ENCODE results near the gene MACF1.

MACF1 gene

DNA sequence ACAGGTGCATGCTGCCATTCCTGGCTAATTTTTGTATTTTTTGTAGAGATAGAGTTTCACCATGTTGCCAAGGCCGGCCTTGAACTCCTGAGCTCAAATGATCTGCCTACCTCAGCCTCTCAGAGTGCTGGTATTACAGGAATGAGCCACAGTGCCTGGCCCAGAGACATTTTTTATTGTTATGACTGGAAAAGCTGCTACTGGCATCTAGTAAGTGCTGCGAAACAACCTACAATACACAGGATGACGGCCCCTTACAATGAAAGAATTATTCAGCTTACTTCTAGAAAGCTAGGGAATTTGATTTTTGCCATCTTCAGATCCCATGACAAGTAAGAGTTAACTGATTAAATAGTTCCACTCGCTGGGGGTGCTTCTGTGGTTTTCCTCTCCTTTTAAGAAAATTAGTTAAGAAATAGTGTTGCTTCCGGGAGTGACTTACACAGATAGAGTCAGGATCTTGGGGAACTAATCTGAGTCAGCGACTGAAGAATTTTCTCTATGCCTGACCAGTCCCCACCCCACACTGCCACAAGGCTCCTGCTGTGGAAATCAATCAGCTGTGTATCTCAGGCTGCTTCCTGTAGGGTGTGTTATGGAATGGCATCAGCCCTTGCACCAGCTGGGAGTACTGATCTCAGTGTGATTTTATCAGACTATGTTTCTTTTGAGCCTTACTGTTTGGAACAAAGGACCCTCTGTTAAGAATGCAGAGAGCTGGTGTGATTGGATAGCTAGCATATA is 194.0 kb downstream of the MACF1 start:
- Histone ChIP-seq H3K36me3 (ENCODE audit: control insufficient read depth in 1 of 2, insufficient read depth in 2 of 2, low read depth in 1 of 2, low read length in 2 of 2) (peaks cover 0 to 2% of the 10 kb centered on the region in 2 experiments), H2AFZ (ENCODE audit: low read depth, low read length) (no peak overlapping the region), H3K9me3 (ENCODE audit: control insufficient read depth, low read length) (no peaks in the 10 kb centered on the region), H3K27me3 (ENCODE audit: control insufficient read depth in 1 of 2, insufficient read depth in 1 of 2, low read length in 2 of 2) (no peaks in the 10 kb centered on the region), H3K79me1 (replicated peaks; ENCODE audit: low read length, poor library complexity, severe bottlenecking) (no peaks in the 10 kb centered on the region), H2BK5ac (ENCODE audit: low read depth, low read length, poor library complexity, severe bottlenecking) (peak overlapping the region; percentile 87), H3K14ac (ENCODE audit: low read length in 2 of 2) (no peak overlapping the region), H2BK120ac (ENCODE audit: low read depth, low read length) (no peak overlapping the region), H2BK15ac (ENCODE audit: low read depth, poor library complexity, severe bottlenecking) (peak overlapping the region; percentile 45), H3K4me1 (ENCODE audit: control insufficient read depth, insufficient read depth, low read depth, low read length) (peaks cover 20% of the 10 kb centered on the region), H3K4me3 (ENCODE audit: insufficient read depth in 1 of 2, low read depth in 1 of 2, low read length in 2 of 2) (no peak overlapping the region), H3K4ac (ENCODE audit: low read depth in 1 of 2, low read length in 2 of 2) (peak overlapping the region in 1 of 2 experiments; percentile 11), H3K4me2 (ENCODE audit: low read length, poor library complexity, severe bottlenecking) (no peak overlapping the region), H3K9ac (ENCODE audit: low read length) (peak overlapping the region; percentile 82), H3K27ac (ENCODE audit: low read length, poor library complexity, severe bottlenecking) (peak overlapping the region; percentile 100), H4K91ac (ENCODE audit: low read length) (no peak overlapping the region), H2BK12ac (ENCODE audit: low read length in 2 of 2) (peak overlapping the region in 1 of 2 experiments; percentile 47), H2AK5ac (ENCODE audit: low read length, severe bottlenecking) (peak overlapping the region; percentile 73), H4K8ac (ENCODE audit: low read length) (peak overlapping the region; percentile 7), H3K18ac (ENCODE audit: low read depth in 1 of 2, low read length in 2 of 2) (peak overlapping the region; percentile 11 to 32), H3K23ac (ENCODE audit: low read length in 2 of 2) (no peak overlapping the region)
- WGBS = 64% methylated on average over 1 of the region's 6 CpGs
- peak; percentile 99 for DNase-seq

DNA sequence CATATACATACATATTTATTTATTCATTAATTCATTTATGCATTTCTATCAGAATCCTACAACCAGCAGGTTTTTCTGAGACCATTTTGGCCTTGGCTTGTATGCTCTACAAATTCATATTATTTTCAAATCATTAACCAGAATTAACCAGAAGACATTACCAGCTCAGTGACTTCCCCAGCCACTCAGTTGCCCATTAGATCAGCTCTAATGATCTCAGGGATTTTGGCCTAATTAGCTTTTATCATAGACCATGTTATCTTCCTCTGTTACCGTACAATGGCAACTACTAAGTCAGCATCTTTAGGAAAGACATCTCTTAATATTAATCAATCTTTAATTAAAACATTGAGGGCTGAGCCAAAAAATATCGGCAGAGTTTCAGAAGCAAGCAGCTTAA is 196.6 kb downstream of the MACF1 start:
- no peak for DNase-seq
- no peak overlapping the region for H3K4me2 ChIP-seq (ENCODE audit: low read length, poor library complexity, severe bottlenecking)

DNA sequence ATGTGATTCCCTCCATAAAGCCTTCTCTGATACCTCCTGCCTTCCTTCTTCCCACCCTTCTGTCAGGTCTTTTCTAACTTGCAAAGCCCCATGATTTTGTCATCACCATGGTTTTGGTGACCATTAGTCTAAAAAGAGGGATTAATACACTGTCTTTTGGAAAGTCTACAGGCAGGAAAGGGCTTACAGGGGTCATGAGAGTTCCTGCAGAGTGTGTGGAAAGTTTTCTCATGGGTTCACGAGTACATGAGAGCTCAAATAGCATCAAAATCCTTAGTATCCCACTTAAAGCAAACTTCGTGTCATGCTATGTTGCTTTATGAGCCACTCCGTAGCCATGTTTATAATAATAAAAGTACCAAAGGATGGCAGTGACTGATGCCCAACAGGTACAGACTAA is 200.4 kb downstream of the MACF1 start:
- H2BK120ac ChIP-seq (ENCODE audit: low read depth, low read length) = no peak overlapping the region
- H2BK15ac ChIP-seq (ENCODE audit: low read depth, poor library complexity, severe bottlenecking) = no peak overlapping the region
- H3K27me3 ChIP-seq (ENCODE audit: control insufficient read depth in 1 of 2, insufficient read depth in 1 of 2, low read length in 2 of 2) = no peaks in the 10 kb centered on the region
- no peak overlapping the region for H3K4me3 ChIP-seq (ENCODE audit: insufficient read depth in 1 of 2, low read depth in 1 of 2, low read length in 2 of 2)
- H3K18ac ChIP-seq (ENCODE audit: low read depth in 1 of 2, low read length in 2 of 2) = no peak overlapping the region
- H4K8ac ChIP-seq (ENCODE audit: low read length) = no peak overlapping the region
- H2BK5ac ChIP-seq (ENCODE audit: low read depth, low read length, poor library complexity, severe bottlenecking) = no peak overlapping the region
- H2AK5ac ChIP-seq (ENCODE audit: low read length, severe bottlenecking) = peak overlapping the region; percentile 78
- H2AFZ ChIP-seq (ENCODE audit: low read depth, low read length) = no peak overlapping the region
- no peak overlapping the region for H4K91ac ChIP-seq (ENCODE audit: low read length)
- no peak overlapping the region for H3K23ac ChIP-seq (ENCODE audit: low read length in 2 of 2)
- no peak overlapping the region for H3K4ac ChIP-seq (ENCODE audit: low read depth in 1 of 2, low read length in 2 of 2)
- no peak overlapping the region for H3K4me2 ChIP-seq (ENCODE audit: low read length, poor library complexity, severe bottlenecking)
- no peaks in the 10 kb centered on the region for H3K36me3 ChIP-seq (ENCODE audit: control insufficient read depth in 1 of 2, insufficient read depth in 2 of 2, low read depth in 1 of 2, low read length in 2 of 2)
- no peaks in the 10 kb centered on the region for H3K9me3 ChIP-seq (ENCODE audit: control insufficient read depth, low read length)
- no peak overlapping the region for H3K14ac ChIP-seq (ENCODE audit: low read length in 2 of 2)
- H3K79me1 ChIP-seq (replicated peaks; ENCODE audit: low read length, poor library complexity, severe bottlenecking) = peaks cover 1% of the 10 kb centered on the region
- H2BK12ac ChIP-seq (ENCODE audit: low read length in 2 of 2) = no peak overlapping the region
- H3K9ac ChIP-seq (ENCODE audit: low read length) = peak overlapping the region; percentile 37
- H3K27ac ChIP-seq (ENCODE audit: low read length, poor library complexity, severe bottlenecking) = peak overlapping the region; percentile 96
- peak; percentile 56 for DNase-seq
- H3K4me1 ChIP-seq (ENCODE audit: control insufficient read depth, insufficient read depth, low read depth, low read length) = peaks cover 12% of the 10 kb centered on the region
- WGBS = 47% methylated on average over 2 of the region's 3 CpGs

More for the DNA sequence above, 196.6 kb downstream of the MACF1 start:
- Histone ChIP-seq H4K8ac (ENCODE audit: low read length) (no peak overlapping the region), H3K18ac (ENCODE audit: low read depth in 1 of 2, low read length in 2 of 2) (no peak overlapping the region), H2BK15ac (ENCODE audit: low read depth, poor library complexity, severe bottlenecking) (no peak overlapping the region), H3K9me3 (ENCODE audit: control insufficient read depth, low read length) (no peaks in the 10 kb centered on the region), H3K4me1 (ENCODE audit: control insufficient read depth, insufficient read depth, low read depth, low read length) (peaks cover 13% of the 10 kb centered on the region), H3K23ac (ENCODE audit: low read length in 2 of 2) (no peak overlapping the region), H2BK12ac (ENCODE audit: low read length in 2 of 2) (no peak overlapping the region), H3K36me3 (ENCODE audit: control insufficient read depth in 1 of 2, insufficient read depth in 2 of 2, low read depth in 1 of 2, low read length in 2 of 2) (no peaks in the 10 kb centered on the region), H3K4ac (ENCODE audit: low read depth in 1 of 2, low read length in 2 of 2) (no peak overlapping the region), H3K79me1 (replicated peaks; ENCODE audit: low read length, poor library complexity, severe bottlenecking) (peaks cover 1% of the 10 kb centered on the region), H3K27me3 (ENCODE audit: control insufficient read depth in 1 of 2, insufficient read depth in 1 of 2, low read length in 2 of 2) (no peaks in the 10 kb centered on the region), H2AK5ac (ENCODE audit: low read length, severe bottlenecking) (no peak overlapping the region), H3K4me3 (ENCODE audit: insufficient read depth in 1 of 2, low read depth in 1 of 2, low read length in 2 of 2) (no peak overlapping the region), H2BK120ac (ENCODE audit: low read depth, low read length) (no peak overlapping the region), H3K14ac (ENCODE audit: low read length in 2 of 2) (no peak overlapping the region), H3K9ac (ENCODE audit: low read length) (no peak overlapping the region), H3K27ac (ENCODE audit: low read length, poor library complexity, severe bottlenecking) (no peak overlapping the region), H2AFZ (ENCODE audit: low read depth, low read length) (no peak overlapping the region), H2BK5ac (ENCODE audit: low read depth, low read length, poor library complexity, severe bottlenecking) (no peak overlapping the region), H4K91ac (ENCODE audit: low read length) (no peak overlapping the region)
- 100% methylated on average over 2 of the region's 2 CpGs for WGBS

DNA sequence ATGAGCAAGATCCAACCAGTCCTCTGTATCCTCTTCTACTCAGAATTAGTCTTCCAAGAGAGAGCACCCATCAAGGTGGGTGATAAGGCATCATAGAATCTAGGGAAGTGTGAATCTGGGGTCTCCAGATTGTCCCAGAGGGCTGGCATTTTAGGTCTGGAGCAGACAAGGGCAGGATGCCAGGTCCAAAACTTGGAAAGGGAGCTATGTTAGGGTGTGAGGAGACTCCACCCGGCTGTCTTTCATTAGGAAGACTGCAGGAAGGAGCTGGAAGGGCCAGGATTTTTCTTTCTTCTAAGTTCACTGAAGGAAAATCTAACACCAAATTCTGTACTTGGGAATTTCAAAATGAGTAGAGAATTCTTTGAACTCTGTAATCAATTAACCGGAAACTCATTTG is 200.9 kb downstream of the MACF1 start:
- no peak overlapping the region for H3K14ac ChIP-seq (ENCODE audit: low read length in 2 of 2)
- peak overlapping the region; percentile 96 for H3K27ac ChIP-seq (ENCODE audit: low read length, poor library complexity, severe bottlenecking)
- peak overlapping the region; percentile 95 for H2AK5ac ChIP-seq (ENCODE audit: low read length, severe bottlenecking)
- no peak for DNase-seq
- no peak overlapping the region for H2AFZ ChIP-seq (ENCODE audit: low read depth, low read length)
- no peak overlapping the region for H2BK12ac ChIP-seq (ENCODE audit: low read length in 2 of 2)
- H3K9ac ChIP-seq (ENCODE audit: low read length) = peak overlapping the region; percentile 37
- H3K4me2 ChIP-seq (ENCODE audit: low read length, poor library complexity, severe bottlenecking) = no peak overlapping the region
- H4K8ac ChIP-seq (ENCODE audit: low read length) = no peak overlapping the region
- H4K91ac ChIP-seq (ENCODE audit: low read length) = no peak overlapping the region
- no peaks in the 10 kb centered on the region for H3K9me3 ChIP-seq (ENCODE audit: control insufficient read depth, low read length)
- no peak overlapping the region for H2BK120ac ChIP-seq (ENCODE audit: low read depth, low read length)
- H2BK5ac ChIP-seq (ENCODE audit: low read depth, low read length, poor library complexity, severe bottlenecking) = peak overlapping the region; percentile 61
- H3K79me1 ChIP-seq (replicated peaks; ENCODE audit: low read length, poor library complexity, severe bottlenecking) = peaks cover 1% of the 10 kb centered on the region
- no peak overlapping the region for H3K18ac ChIP-seq (ENCODE audit: low read depth in 1 of 2, low read length in 2 of 2)
- no peak overlapping the region for H3K23ac ChIP-seq (ENCODE audit: low read length in 2 of 2)
- H2BK15ac ChIP-seq (ENCODE audit: low read depth, poor library complexity, severe bottlenecking) = no peak overlapping the region
- H3K4ac ChIP-seq (ENCODE audit: low read depth in 1 of 2, low read length in 2 of 2) = peak overlapping the region in 1 of 2 experiments; percentile 73
- no peak overlapping the region for H3K4me3 ChIP-seq (ENCODE audit: insufficient read depth in 1 of 2, low read depth in 1 of 2, low read length in 2 of 2)
- H3K27me3 ChIP-seq (ENCODE audit: control insufficient read depth in 1 of 2, insufficient read depth in 1 of 2, low read length in 2 of 2) = no peaks in the 10 kb centered on the region
- H3K4me1 ChIP-seq (ENCODE audit: control insufficient read depth, insufficient read depth, low read depth, low read length) = peaks cover 12% of the 10 kb centered on the region
- 100% methylated on average over 1 of the region's 2 CpGs for WGBS
- no peaks in the 10 kb centered on the region for H3K36me3 ChIP-seq (ENCODE audit: control insufficient read depth in 1 of 2, insufficient read depth in 2 of 2, low read depth in 1 of 2, low read length in 2 of 2)

Data from mesenchymal stem cell (in vitro differentiated cells and primary cell).